IMR-90 (cell line): ENCODE measurements around the gene NENF. TPM values are rescaled to one million over a fixed set of nuclear protein-coding genes. Genes with fewer than 3 reads are reported as not detected.

Experiments used
- ATAC-seq: fragments of 200-7000 bp; cut with Tn5 transposase; 2 replicates; pipeline ENCODE4 v1.9.1; 2020; ENCODE audit warnings: low read depth, mild to moderate bottlenecking, moderate library complexity
- BruUV-seq: library from RNA; stranded (reverse); fragments of 400-500 nt; replicated peaks from 2 replicates; lab custom pipeline; 2021; lab: Mats Ljungman, UMichigan
- CTCF ChIA-PET: fragments of 300-600 bp; formaldehyde crosslinking; extraction: SDS; loops from one replicate; lab custom pipeline; 2021; ENCODE audit warnings: antibody characterized with exemption; lab: Yijun Ruan, JAX
- POLR2A ChIA-PET: fragments of 300-600 bp; sonication (Branson Sonifier 250); formaldehyde crosslinking; loops from one replicate; lab custom pipeline; 2022; ENCODE audit warnings: antibody characterized with exemption; ENCODE audit not compliant: unreplicated experiment; lab: Charles Lee
- DNase-seq: peaks from one replicate; pipeline ENCODE4 v3.0.0; 2013
- H2AFZ ChIP-seq: replicated peaks from 2 replicates; pipeline ENCODE3; 2013; ENCODE audit warnings: low read length, mild to moderate bottlenecking; ENCODE audit not compliant: poor library complexity
- H2AK5ac ChIP-seq: 2 replicates; pipeline ENCODE4 v1.6.1; 2013; ENCODE audit warnings: low read depth, low read length, inconsistent platforms
- H2AK9ac ChIP-seq: replicated peaks from 2 replicates; pipeline ENCODE3; 2013; ENCODE audit warnings: mild to moderate bottlenecking, low read depth, low read length, moderate library complexity; ENCODE audit not compliant: poor library complexity
- H2BK120ac ChIP-seq: 2 replicates; pipeline ENCODE4 v1.6.1; 2013; ENCODE audit warnings: low read depth, low read length, inconsistent platforms
- H2BK15ac ChIP-seq: 3 replicates; pipeline ENCODE4 v1.6.1; 2013; ENCODE audit warnings: low read depth, low read length, inconsistent platforms
- H2BK20ac ChIP-seq: 2 replicates; pipeline ENCODE4 v1.6.1; 2013; ENCODE audit warnings: low read depth, mild to moderate bottlenecking, inconsistent platforms, low read length, moderate library complexity
- H2BK5ac ChIP-seq: 2 replicates; pipeline ENCODE4 v1.6.1; 2013; ENCODE audit warnings: mild to moderate bottlenecking, low read depth, low read length, inconsistent platforms; ENCODE audit not compliant: poor library complexity, severe bottlenecking
- H3K14ac ChIP-seq: replicated peaks from 2 replicates; pipeline ENCODE4 v1.6.1; 2013; ENCODE audit warnings: low read depth, low read length, inconsistent platforms
- H3K18ac ChIP-seq: 2 replicates; pipeline ENCODE4 v1.6.1; 2013; ENCODE audit warnings: low read depth, low read length, control low read depth
- H3K23ac ChIP-seq: 2 replicates; pipeline ENCODE4 v1.6.1; 2013; ENCODE audit warnings: low read depth, low read length, inconsistent platforms
- H3K27ac ChIP-seq: 2 replicates; pipeline ENCODE4 v1.5.1; 2013; ENCODE audit warnings: mild to moderate bottlenecking, control low read depth, low read length; ENCODE audit not compliant: insufficient read depth
- H3K27me3 ChIP-seq: 2 replicates; pipeline ENCODE4 v1.6.1; 2013; ENCODE audit warnings: low read length; ENCODE audit not compliant: control insufficient read depth, insufficient read depth
- H3K36me3 ChIP-seq: 2 replicates; pipeline ENCODE4 v1.6.1; 2013; ENCODE audit warnings: low read length, mixed read lengths; ENCODE audit not compliant: control insufficient read depth, insufficient read depth
- H3K4ac ChIP-seq: 2 replicates; pipeline ENCODE4 v1.6.1; 2013; ENCODE audit warnings: low read depth, low read length, inconsistent platforms
- H3K4me1 ChIP-seq: 2 replicates; pipeline ENCODE4 v1.6.1; 2013; ENCODE audit warnings: low read length, mixed read lengths; ENCODE audit not compliant: control insufficient read depth, insufficient read depth
- H3K4me2 ChIP-seq: 2 replicates; pipeline ENCODE4 v1.6.1; 2013; ENCODE audit warnings: low read depth, mild to moderate bottlenecking, control low read depth, low read length, moderate library complexity
- H3K4me3 ChIP-seq: 2 replicates; pipeline ENCODE4 v1.5.1; 2013; ENCODE audit warnings: low read depth, mild to moderate bottlenecking, control low read depth, low read length, moderate library complexity; ENCODE audit not compliant: insufficient read depth
- H3K56ac ChIP-seq: 2 replicates; pipeline ENCODE4 v1.6.1; 2013; ENCODE audit warnings: low read length, inconsistent platforms; ENCODE audit not compliant: insufficient read depth; ENCODE audit errors: extremely low read depth
- H3K79me1 ChIP-seq, 2 experiments: 2 replicates each; pipeline ENCODE4 v1.6.1; 2013; ENCODE audit warnings: low read length in 2 of 2, inconsistent platforms in 1 of 2, low read depth in 1 of 2
- H3K9ac ChIP-seq: 2 replicates; pipeline ENCODE4 v1.6.1; 2013; ENCODE audit warnings: low read depth, low read length, control low read depth
- H3K9me1 ChIP-seq: 2 replicates; pipeline ENCODE4 v1.6.1; 2013; ENCODE audit warnings: low read length, inconsistent platforms; ENCODE audit not compliant: insufficient read depth
- H3K9me3 ChIP-seq: 2 replicates; pipeline ENCODE4 v1.6.1; 2013; ENCODE audit warnings: low read length; ENCODE audit not compliant: control insufficient read depth, insufficient read depth
- H4K20me1 ChIP-seq: 2 replicates; pipeline ENCODE4 v1.6.1; 2013; ENCODE audit warnings: low read length, inconsistent platforms; ENCODE audit not compliant: insufficient read depth
- H4K5ac ChIP-seq: 2 replicates; pipeline ENCODE4 v1.6.1; 2013; ENCODE audit warnings: mild to moderate bottlenecking, low read depth, low read length, control low read depth
- H4K8ac ChIP-seq, 2 experiments: 2 replicates each; pipeline ENCODE4 v1.6.1; 2013; ENCODE audit warnings: low read depth in 2 of 2, low read length in 2 of 2, control low read depth in 1 of 2, inconsistent platforms in 1 of 2
- H4K91ac ChIP-seq: 2 replicates; pipeline ENCODE4 v1.6.1; 2013; ENCODE audit warnings: low read depth, low read length, inconsistent platforms; ENCODE audit not compliant: insufficient read depth
- NFE2L2 ChIP-seq: fragments of 150-350 bp; IDR thresholded peaks from 2 replicates; pipeline ENCODE4 v1.6.1; 2016; ENCODE audit warnings: low read depth, mild to moderate bottlenecking, low read length
- POLR2A ChIP-seq: IDR thresholded peaks from 2 replicates; pipeline ENCODE4 v1.6.1; 2012; ENCODE audit warnings: mild to moderate bottlenecking, low read depth, low read length
- RCOR1 ChIP-seq: IDR thresholded peaks from 2 replicates; pipeline ENCODE4 v1.6.1; 2012; ENCODE audit warnings: mild to moderate bottlenecking, low read length, improper control_type of control experiment; ENCODE audit not compliant: insufficient replicate concordance
- WGBS, 2 experiments: methylation state at CpG; one replicate each; pipeline versions ENCODE4 v1.1.5 to v1.1.7; 2013; ENCODE audit warnings: missing lambda C conversion rate in 2 of 2; ENCODE audit not compliant: insufficient read length in 1 of 2; ENCODE audit errors: extremely low coverage in 2 of 2; 5-methylcytosine and 5-hydroxymethylcytosine counted together
- dilution Hi-C: fragments of 300-500 bp; cut with HindIII; formaldehyde crosslinking; loops from one replicate; pipeline ENCODE4 v1.14.3; 2018; ENCODE audit warnings: low sequenced_read_pairs; ENCODE audit not compliant: unreplicated experiment
- in situ Hi-C: fragments of 300-500 bp; cut with MboI; formaldehyde crosslinking; loops from 3 replicates; pipeline ENCODE4 v1.14.3; 2019; ENCODE audit warnings: low sequenced_read_pairs, inconsistent platforms, mixed read lengths
- intact Hi-C: fragments of 100-400 bp; cut with micrococcal nuclease; formaldehyde crosslinking; loops from 2 replicates; pipeline ENCODE4 v1.10.0; 2022
- polyA plus RNA-seq, 3 experiments: library from polyadenylated mRNA; depleted of rRNA; stranded (reverse); fragments of >200 nt; gene quantifications; 2 replicates each; pipeline ENCODE4 v1.2.3, GENCODE V29; 2012; ENCODE audit warnings: low replicate concordance in 1 of 3
- total RNA-seq: library from RNA; depleted of rRNA; stranded (reverse); fragments of >200 nt; gene quantifications from 2 replicates; pipeline ENCODE4 v1.2.3, GENCODE V29; 2012

The NENF gene
- total and polyA plus RNA-seq, 2 of the 4 experiments (the other 2 are of a cell fraction): 16.0 to 40.4 TPM

DNA sequence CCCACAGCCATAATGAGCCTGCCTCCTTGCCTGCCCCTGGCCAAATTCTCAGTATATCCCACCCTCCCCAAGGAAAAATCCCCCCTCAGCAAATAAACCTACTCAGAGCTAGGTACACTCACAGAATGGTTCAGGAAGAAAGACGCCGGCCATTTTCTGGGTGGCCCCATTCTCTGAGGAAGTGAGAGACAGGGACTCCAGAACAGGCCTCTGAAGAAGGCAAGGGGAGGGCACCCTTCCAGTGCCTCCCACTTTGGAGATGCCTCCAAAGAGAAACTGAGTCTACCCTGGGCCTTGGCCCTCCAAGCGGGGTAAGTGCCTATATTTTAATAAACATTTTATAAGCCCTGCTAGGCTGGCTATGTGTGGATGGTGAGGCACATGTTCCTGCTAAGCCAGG lies 20.3 kb upstream of the NENF start:
- no peak overlapping the region for H2BK120ac ChIP-seq
- dilution Hi-C loops: no loop called here
- peaks cover 18% of the 10 kb centered on the region for H3K36me3 ChIP-seq

More for the DNA sequence above, 20.3 kb upstream of the NENF start:
- Histone ChIP-seq H2BK5ac (no peak overlapping the region), H3K27ac (no peak overlapping the region), H3K4me1 (peaks cover 3% of the 10 kb centered on the region; the same call in 1 of the 2 replicates), H4K91ac (no peak overlapping the region), H3K79me1 (peaks cover 8 to 24% of the 10 kb centered on the region in 2 experiments), H3K9ac (no peak overlapping the region), H3K4ac (no peak overlapping the region), H3K23ac (no peak overlapping the region), H3K4me3 (no peak overlapping the region), H3K18ac (no peak overlapping the region), H2AFZ (no peak overlapping the region), H2BK15ac (no peak overlapping the region), H3K14ac (no peak overlapping the region), H3K9me1 (peaks cover 8% of the 10 kb centered on the region; the same call in 1 of the 2 replicates), H3K56ac (no peak overlapping the region), H3K9me3 (no peaks in the 10 kb centered on the region), H4K8ac (no peak overlapping the region), H2AK9ac (no peak overlapping the region), H2BK20ac (no peak overlapping the region), H3K4me2 (no peak overlapping the region), H2AK5ac (no peak overlapping the region), H4K20me1 (no peaks in the 10 kb centered on the region), H4K5ac (no peak overlapping the region), H3K27me3 (no peaks in the 10 kb centered on the region)
- in situ Hi-C loops: no loop called here
- ATAC-seq (no peak), DNase-seq (no peak)
- no TSS peak for BruUV-seq
- ChIA-PET CTCF (interaction anchor here (0.6 kb wide), 1 partner anchor 14 kb away, joined by 3 read pairs; no protein-coding TSS in a partner anchor), POLR2A (no interaction called here)
- whole genome bisulfite sequencing, 2 experiments: no CpG with 5 or more reads among the region's 3 CpGs
- intact Hi-C loops: no loop called here
- no peak for TF ChIP-seq NFE2L2
- TF ChIP-seq RCOR1: no peak
- TF ChIP-seq POLR2A: no peak
